Measurements from ENCODE around the gene ZNF865. TPM values are rescaled to one million over a fixed set of nuclear protein-coding genes. Genes with fewer than 3 reads are reported as not detected.
A peak's percentile ranks its signal among the peaks of the same experiment; 100 is the strongest.

Gene ZNF865
- total RNA-seq, 2 donors from 2014 or later, result 15.4 to 20.7 TPM

DNA sequence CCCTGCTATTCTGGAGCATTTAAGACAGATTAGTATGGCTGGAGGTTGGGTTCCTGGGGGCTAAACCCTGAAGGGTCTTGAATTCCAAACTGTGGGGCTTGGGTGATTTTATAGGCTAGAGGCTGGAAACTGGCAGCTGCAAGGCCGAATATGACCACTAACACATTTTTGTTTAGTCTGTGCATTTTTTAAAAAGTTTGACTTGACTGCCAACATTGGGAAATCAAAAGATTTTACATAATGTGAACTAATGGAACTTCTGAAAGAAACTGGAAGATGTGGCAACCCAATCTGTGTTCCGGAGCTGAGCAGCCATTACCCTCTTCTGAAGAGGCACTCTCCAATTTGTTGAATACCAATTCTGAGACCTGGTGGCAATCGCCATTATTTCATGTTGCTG is 13.8 kb downstream of the ZNF865 start:
- H3K27me3 Mint-ChIP-seq, result no peaks in the 10 kb centered on the region
- peaks cover 4% of the 10 kb centered on the region for H3K36me3 Mint-ChIP-seq
- H3K4me1 Mint-ChIP-seq (ENCODE audit: low read depth in 2 of 2), result peaks cover 22% of the 10 kb centered on the region in 2 donors
- no peaks in the 10 kb centered on the region for H3K9me3 Mint-ChIP-seq
- H3K4me3 Mint-ChIP-seq, result no peak overlapping the region
- no peak for DNase-seq (ENCODE audit: low spot score)
- ATAC-seq, result no peak
- H3K27ac Mint-ChIP-seq, result peak overlapping the region in 1 of 2 donors; percentile 36

DNA sequence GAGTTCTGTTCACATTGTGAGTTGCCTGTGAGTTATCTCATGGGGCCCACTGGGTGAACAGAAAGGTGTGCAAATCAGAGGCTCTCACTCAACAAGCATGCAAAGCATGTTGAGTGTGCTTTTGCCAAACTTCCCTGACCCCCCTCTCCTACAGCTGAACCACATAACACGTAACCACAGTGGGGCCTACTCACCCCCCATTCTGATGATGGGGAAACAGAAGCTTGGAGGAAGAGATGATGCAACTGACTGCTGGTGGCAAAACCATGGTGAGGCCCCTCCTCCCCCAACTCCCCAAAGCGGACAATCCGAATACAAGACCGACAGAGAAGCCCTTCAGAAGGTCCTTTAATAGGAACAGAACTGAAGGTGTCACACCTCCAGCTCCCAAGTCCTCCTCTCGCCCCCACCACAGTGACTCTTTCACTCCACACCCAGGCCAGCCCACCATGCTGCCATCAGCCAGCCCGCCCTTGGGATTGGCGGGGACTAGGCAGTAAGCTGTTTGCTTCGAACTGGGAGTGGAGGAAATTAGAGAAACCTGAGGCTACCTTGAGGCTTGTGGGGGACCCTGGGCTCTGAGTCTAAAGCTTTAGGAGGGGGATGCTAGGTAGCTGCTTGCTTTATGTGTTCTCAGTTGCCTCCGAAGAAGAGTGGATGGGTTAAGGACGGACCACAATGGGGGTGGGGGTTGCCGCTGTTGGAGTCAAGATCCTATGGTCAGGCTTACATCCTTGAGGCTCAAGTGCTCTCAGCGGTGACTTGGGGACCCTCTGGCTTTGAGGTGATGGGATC is 15.2 kb downstream of the ZNF865 start:
- Mint-ChIP-seq H3K27me3 (no peaks in the 10 kb centered on the region), H3K36me3 (peaks cover 4% of the 10 kb centered on the region), H3K27ac (peak overlapping the region in 1 of 2 donors; percentile 36), H3K4me1 (ENCODE audit: low read depth in 2 of 2) (peaks cover 28 to 32% of the 10 kb centered on the region in 2 donors), H3K9me3 (no peaks in the 10 kb centered on the region), H3K4me3 (no peak overlapping the region)
- DNase-seq (ENCODE audit: low spot score), result no peak
- ATAC-seq, result no peak

DNA sequence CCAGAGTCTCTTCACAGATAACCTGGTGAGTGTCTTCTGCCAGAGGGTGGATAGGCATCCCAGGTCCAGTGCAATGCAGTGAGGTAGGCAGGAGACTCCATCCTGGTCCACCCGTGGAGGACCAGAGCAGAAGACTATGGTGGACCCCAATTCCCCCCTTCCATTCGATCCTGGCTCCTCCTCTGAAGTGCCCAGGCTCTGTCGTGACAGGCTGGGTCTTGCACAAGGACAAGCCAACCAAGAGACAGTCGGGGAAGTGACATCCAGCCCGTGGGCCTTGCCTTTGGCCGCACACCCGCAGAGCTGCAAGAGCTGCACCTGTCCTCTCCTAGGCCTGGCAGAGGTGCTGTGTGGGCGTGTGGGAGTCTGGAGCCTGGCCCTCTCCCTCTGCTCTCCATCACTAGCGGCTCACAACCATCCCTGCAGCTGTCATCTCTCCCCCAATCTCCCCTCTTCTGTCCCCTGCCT is 15.8 kb downstream of the ZNF865 start:
- Mint-ChIP-seq H3K4me1 (ENCODE audit: low read depth in 2 of 2) (peaks cover 31 to 32% of the 10 kb centered on the region in 2 donors), H3K9me3 (no peaks in the 10 kb centered on the region), H3K4me3 (no peak overlapping the region), H3K36me3 (peaks cover 4% of the 10 kb centered on the region), H3K27ac (no peak overlapping the region), H3K27me3 (no peaks in the 10 kb centered on the region)
- no peak for DNase-seq (ENCODE audit: low spot score)
- ATAC-seq, result no peak

DNA sequence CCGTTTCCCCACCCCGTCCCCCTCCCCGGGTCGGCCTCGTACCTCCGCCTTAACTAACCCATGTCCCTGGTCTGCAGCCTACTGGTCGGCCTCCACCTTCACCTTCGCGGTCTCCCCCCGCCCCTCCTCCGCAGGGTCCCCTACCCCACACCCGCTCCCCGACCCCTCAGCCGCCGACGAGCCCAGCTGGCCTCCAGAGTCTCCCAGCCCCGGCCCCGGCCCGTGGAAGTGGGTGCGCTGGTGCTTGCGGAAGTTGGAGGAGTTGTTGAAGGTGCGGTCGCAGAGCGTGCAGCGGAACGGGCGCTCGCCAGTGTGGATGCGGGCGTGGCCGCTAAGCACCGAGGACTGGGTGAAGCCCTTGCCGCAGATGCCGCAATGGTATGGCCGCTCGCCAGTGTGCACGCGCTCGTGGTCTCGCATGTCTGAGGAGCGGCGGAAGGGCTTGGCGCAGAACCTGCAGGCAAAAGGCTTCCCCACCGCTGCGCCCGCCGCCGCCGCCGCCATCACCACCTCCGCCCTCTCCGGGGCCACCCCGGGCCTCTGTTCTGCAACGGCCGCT is 16.3 kb downstream of the ZNF865 start:
- H3K9me3 Mint-ChIP-seq, result no peaks in the 10 kb centered on the region
- H3K27me3 Mint-ChIP-seq, result no peaks in the 10 kb centered on the region
- H3K27ac Mint-ChIP-seq, result no peak overlapping the region
- peaks cover 32 to 36% of the 10 kb centered on the region in 2 donors for H3K4me1 Mint-ChIP-seq (ENCODE audit: low read depth in 2 of 2)
- DNase-seq (ENCODE audit: low spot score) (no peak), ATAC-seq (no peak)
- no peak overlapping the region for H3K4me3 Mint-ChIP-seq
- H3K36me3 Mint-ChIP-seq, result peaks cover 4% of the 10 kb centered on the region

DNA sequence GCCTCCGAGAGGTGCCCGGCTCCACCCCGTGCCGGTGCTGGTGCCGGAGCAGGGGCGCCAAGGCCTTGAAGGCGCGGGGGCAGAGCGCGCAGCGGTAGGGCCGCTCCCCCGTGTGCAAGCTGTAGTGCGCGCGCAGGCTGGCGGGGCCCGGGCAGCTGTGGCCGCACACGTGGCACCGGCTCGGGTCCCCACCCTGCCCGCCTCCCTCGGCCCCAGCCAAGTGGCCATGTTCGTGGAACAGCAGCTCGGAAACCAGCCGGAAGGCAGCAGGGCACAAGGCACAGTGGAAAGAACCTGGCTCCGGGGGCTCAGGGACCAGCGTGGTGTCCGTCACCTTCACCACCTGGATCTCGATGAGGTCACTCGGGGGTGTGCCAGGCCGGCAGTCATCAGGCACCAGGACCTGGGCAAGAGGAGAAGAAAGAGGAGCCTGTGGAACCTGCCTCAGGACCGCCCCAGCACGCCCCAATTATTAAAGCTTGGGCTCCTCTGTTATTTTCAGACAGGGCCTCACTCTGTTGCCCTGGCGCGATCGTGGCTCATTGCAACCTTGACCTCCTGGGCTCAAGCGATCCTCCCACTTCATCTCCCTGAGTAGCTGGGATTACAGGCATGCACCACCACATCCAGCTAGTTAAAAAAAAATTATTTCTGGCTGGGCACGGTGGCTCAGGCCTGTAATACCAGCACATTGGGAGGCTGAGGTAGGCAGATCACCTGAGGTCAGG is 17.0 kb downstream of the ZNF865 start:
- Mint-ChIP-seq H3K4me3 (no peak overlapping the region), H3K9me3 (no peaks in the 10 kb centered on the region), H3K27me3 (no peaks in the 10 kb centered on the region), H3K4me1 (ENCODE audit: low read depth in 2 of 2) (peaks cover 29 to 39% of the 10 kb centered on the region in 2 donors), H3K36me3 (peaks cover 2% of the 10 kb centered on the region), H3K27ac (no peak overlapping the region)
- DNase-seq (ENCODE audit: low spot score) (no peak), ATAC-seq (no peak)

DNA sequence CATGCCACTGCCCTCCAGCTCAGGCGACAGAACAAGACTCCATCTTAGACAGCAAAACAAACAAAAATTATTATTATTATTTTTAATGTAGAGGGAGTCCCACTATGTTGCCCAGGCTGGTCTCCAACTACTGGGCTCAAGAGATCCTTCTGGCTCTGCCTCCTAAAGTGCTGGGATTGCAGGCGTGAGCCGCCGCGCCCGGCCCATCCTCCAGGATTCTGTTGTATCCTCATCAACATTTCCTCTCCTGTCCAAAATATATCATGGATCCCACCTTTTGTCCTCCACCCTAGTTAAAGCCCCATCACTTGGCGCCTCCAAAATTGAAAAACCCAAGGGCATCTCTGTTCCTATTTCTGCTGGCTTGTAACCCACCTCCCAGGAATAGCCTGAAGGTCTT is 17.7 kb downstream of the ZNF865 start:
- Mint-ChIP-seq H3K36me3 (no peaks in the 10 kb centered on the region), H3K9me3 (no peaks in the 10 kb centered on the region), H3K27me3 (peaks cover 0 to 2% of the 10 kb centered on the region in 2 donors), H3K4me3 (no peak overlapping the region), H3K4me1 (ENCODE audit: low read depth in 2 of 2) (peaks cover 28 to 39% of the 10 kb centered on the region in 2 donors), H3K27ac (peak overlapping the region; percentile 73 to 87)
- ATAC-seq, result no peak
- DNase-seq (ENCODE audit: low spot score), result no peak

DNA sequence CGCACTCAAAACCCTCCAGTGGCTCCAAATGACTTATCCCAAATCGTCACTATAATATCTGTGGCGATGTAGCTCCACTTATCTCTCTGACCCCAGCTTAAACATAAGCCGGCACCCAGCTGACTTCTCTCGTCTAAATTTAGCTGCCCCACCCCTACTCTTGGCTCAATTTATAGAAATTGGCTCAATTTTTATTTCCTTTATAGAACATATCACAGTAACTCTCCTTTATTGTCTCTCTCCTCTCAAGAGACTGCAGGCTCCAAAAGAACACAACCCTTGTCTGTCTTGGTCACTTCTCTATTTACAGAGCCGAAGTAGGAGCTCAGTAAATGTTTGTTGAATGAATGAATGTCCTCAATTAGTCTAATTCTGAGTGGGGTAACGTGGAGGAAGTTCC is 18.1 kb downstream of the ZNF865 start:
- DNase-seq (ENCODE audit: low spot score), result no peak
- Mint-ChIP-seq H3K36me3 (no peaks in the 10 kb centered on the region), H3K4me1 (ENCODE audit: low read depth in 2 of 2) (peaks cover 28 to 39% of the 10 kb centered on the region in 2 donors), H3K27me3 (peaks cover 0 to 3% of the 10 kb centered on the region in 2 donors), H3K4me3 (peak overlapping the region; percentile 69), H3K27ac (peak overlapping the region; percentile 73 to 87), H3K9me3 (no peaks in the 10 kb centered on the region)
- no peak for ATAC-seq

DNA sequence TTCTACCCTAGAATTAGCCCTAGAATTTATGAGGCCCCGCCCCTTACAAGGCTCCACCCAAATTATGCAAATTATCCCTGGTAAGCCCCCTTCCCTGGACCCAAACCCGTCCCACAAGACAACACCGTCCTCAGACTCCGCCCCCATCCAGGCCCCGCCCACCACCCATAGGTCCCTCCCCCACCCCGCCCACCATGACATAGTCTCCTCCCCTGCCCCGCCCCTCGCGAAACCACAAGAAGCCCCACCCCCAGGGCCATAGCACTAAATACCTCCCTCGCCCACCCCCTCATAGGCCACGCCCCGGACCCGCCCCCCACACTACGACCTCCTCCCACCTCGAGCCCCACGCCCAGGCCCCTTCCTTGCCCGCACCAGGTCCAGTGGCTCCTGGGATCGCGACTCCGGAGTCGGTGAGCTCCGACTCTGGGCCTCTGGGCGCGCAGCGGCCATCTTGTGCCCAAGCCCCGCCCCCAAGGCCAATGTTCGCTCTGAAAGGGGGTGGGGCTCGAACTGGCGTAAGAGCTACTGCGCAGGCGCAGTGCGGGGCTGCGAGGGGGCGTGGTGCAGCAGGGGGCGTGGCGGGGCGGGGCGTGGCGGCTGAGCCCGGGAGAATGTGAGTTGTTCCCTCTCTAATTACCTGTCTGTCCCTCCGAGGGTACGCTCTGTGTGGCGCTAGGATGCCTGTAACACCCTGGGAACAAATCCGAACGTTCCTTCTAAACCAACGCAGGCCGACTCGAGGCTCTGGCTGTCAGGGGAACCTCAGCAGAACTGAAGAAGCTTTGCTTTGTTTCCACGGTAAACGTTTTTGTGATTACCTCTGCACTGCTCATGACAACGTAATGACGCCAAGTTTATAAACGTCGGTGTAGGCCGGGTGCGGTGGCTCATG is 18.9 kb downstream of the ZNF865 start, which contains the start of gene ZNF784:
ZNF784 (minus strand) TSS at position 458 of the 895 bp plus-strand sequence; CDS start at position 453, 5 bp downstream.
- no peaks in the 10 kb centered on the region for H3K36me3 Mint-ChIP-seq
- H3K9me3 Mint-ChIP-seq, result no peaks in the 10 kb centered on the region
- peaks cover 0 to 3% of the 10 kb centered on the region in 2 donors for H3K27me3 Mint-ChIP-seq
- H3K27ac Mint-ChIP-seq, result peak within 1 kb of the TSS; percentile 73 to 87
- H3K4me3 Mint-ChIP-seq, result peak within 1 kb of the TSS; percentile 69
- peaks cover 28 to 39% of the 10 kb centered on the region in 2 donors for H3K4me1 Mint-ChIP-seq (ENCODE audit: low read depth in 2 of 2)
- peak; percentile 91 to 95 for ATAC-seq
- DNase-seq (ENCODE audit: low spot score), result peak; percentile 95

DNA sequence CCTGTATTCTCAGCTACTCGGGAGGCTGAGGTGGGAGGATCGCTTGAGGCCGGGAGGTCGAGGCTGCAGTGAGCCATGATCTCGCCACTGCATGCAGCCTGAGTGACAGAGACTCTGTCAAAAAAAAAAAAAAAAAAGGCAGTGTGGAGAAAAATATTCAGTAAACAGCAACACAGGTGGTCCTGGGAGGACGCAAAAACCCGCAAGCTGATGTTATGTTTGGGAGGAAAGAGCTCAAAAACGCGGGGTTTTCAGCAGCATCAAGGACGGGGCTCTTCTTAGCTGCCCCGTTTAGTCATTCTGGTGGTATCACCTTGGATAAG is 19.5 kb downstream of the ZNF865 start:
- Mint-ChIP-seq H3K36me3 (no peaks in the 10 kb centered on the region), H3K27me3 (peaks cover 0 to 3% of the 10 kb centered on the region in 2 donors), H3K9me3 (no peaks in the 10 kb centered on the region), H3K4me1 (ENCODE audit: low read depth in 2 of 2) (peaks cover 28 to 38% of the 10 kb centered on the region in 2 donors), H3K27ac (peak overlapping the region; percentile 73 to 87), H3K4me3 (peak overlapping the region; percentile 69)
- DNase-seq (ENCODE audit: low spot score) (no peak), ATAC-seq (no peak)

DNA sequence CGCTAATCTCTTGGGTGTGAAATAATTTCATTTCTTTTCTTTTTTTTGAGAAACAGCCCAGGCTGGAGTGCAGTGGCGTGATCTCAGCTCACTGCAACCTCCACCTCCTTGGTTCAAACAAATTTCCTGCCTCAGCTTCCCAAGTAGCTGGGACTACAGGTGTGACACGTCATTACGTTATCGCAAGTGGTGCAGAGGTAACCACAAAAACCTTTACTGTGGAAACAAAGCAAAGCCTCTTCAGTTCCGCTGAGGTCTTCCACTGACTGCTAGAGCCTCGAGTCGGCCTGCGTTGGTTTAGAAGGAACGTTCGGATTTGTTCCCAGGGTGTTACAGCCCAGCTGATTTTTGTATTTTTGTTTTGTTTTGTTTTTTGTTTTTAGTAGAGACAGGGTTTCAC is 20.9 kb downstream of the ZNF865 start:
- Mint-ChIP-seq H3K4me1 (ENCODE audit: low read depth in 2 of 2) (peaks cover 20 to 27% of the 10 kb centered on the region in 2 donors), H3K27ac (peak overlapping the region in 1 of 2 donors; percentile 10), H3K4me3 (peak overlapping the region; percentile 39), H3K27me3 (peaks cover 0 to 3% of the 10 kb centered on the region in 2 donors), H3K9me3 (no peaks in the 10 kb centered on the region), H3K36me3 (no peaks in the 10 kb centered on the region)
- DNase-seq (ENCODE audit: low spot score) (no peak), ATAC-seq (peak in 1 of 2 donors; percentile 31)

DNA sequence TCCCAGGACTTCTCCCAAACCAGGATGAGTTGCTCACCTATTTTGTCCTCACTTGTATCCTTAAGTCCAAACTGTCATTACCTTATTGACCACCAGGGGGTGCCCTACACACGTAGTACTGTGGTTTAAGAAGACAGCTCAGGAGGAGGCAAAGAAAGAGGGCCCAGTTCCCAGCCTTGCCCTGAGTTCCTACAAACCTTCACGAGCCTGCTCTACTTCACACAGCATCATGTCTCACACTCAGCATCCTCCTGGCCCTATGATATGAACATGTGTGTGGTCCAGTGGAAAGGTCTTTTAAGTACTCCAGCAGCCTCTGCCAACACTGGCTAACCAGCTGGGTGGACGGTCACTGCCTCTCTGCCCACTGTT is 27.0 kb downstream of the ZNF865 start:
- DNase-seq (ENCODE audit: low spot score), result peak; percentile 91
- peaks cover 35 to 38% of the 10 kb centered on the region in 2 donors for H3K4me1 Mint-ChIP-seq (ENCODE audit: low read depth in 2 of 2)

DNA sequence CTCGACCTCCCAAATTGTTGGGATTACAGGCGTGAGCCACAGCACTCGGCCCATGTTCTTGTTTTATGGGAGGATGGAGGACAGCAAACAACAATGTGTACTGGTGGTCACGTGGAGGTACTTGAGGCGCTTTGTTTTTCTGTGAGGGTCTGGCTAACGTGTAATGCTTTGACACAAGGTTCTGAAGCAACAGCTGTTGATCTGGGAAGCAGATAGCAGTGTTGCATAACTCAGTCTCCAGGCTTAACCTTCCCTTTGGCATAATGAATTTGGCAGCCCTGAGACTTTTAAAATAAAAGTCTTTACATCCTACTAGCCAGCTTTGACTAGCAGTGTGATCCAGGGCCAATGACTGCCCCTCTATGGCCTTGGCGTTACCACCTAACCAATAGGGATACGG is 28.4 kb downstream of the ZNF865 start:
- Mint-ChIP-seq H3K27me3 (peaks cover 0 to 2% of the 10 kb centered on the region in 2 donors), H3K9me3 (no peaks in the 10 kb centered on the region), H3K36me3 (peaks cover 17% of the 10 kb centered on the region), H3K27ac (peak overlapping the region in 1 of 2 donors; percentile 99), H3K4me1 (ENCODE audit: low read depth in 2 of 2) (peaks cover 43 to 46% of the 10 kb centered on the region in 2 donors), H3K4me3 (peak overlapping the region; percentile 96)
- ATAC-seq, result no peak
- DNase-seq (ENCODE audit: low spot score), result no peak

More for the DNA sequence above, 27.0 kb downstream of the ZNF865 start:
- ATAC-seq, result peak; percentile 63 to 67
- Mint-ChIP-seq H3K4me3 (no peak overlapping the region), H3K9me3 (no peaks in the 10 kb centered on the region), H3K27me3 (peaks cover 0 to 5% of the 10 kb centered on the region in 2 donors), H3K36me3 (peaks cover 11% of the 10 kb centered on the region), H3K27ac (peak overlapping the region in 1 of 2 donors; percentile 26)

DNA sequence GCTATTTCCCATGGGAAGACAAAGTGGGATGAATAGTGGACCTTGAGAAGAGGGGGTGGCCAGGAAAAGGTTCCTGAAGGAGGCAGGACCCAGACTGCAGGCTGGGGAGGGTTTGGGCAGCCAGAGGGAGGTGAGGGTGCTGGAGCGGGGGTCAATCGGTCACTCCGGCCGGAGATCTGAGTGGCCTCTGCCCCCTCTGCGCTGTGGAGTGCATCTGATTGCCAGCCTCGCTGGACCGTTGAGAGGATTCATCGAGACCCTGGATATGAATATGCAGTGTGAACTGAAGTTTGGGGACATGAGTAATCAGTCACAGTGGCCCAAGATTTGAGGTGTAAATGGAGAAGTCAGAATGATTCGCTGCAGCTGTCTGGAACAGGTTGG is 29.9 kb downstream of the ZNF865 start:
- peak; percentile 55 for DNase-seq (ENCODE audit: low spot score)
- Mint-ChIP-seq H3K4me3 (peak overlapping the region; percentile 96), H3K27ac (peak overlapping the region; percentile 99 to 100), H3K9me3 (no peaks in the 10 kb centered on the region), H3K4me1 (ENCODE audit: low read depth in 2 of 2) (peaks cover 53% of the 10 kb centered on the region in 2 donors), H3K36me3 (peaks cover 17% of the 10 kb centered on the region), H3K27me3 (peaks cover 0 to 2% of the 10 kb centered on the region in 2 donors)
- ATAC-seq, result peak in 1 of 2 donors; percentile 48

Data from natural killer cell treated with Interleukin-12 subunit alpha and Interleukin-12 subunit beta and Interleukin-15 and Interleukin-18, amount 100 ng/mL, for 72 hours (primary cell).